Fibroblast of upper back skin (primary cell): ENCODE data around the gene PAGE4.
A peak's percentile ranks its signal among the peaks of the same experiment; 100 is the strongest.

Experiments
- DNase-seq: peaks from one replicate; pipeline ENCODE4 v3.0.0-alpha.2; 2013

Gene PAGE4, protein sequence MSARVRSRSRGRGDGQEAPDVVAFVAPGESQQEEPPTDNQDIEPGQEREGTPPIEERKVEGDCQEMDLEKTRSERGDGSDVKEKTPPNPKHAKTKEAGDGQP

DNA sequence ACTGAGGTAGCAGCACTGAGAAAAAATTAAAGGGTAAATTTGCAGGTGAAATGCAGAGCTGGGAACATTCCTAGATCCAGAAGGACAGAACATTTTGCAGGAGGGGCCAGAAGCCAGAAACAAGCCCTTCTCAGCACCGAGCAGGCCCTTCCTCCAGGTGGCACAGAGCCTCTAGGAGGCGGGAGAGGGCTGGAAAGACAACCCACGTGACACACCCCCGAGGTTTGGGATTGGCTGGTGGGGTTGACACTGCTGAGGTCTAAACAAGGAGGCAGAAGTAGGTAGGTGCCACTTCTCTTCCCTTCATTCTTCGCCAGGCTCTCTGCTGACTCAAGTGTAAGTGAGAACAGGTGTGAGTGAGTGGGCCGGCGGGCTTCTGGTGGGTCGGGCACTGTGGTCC lies at the start of gene PAGE4:
Gene PAGE4, plus strand, starts transcription at position 288 of the 400 bp plus-strand sequence. CDS start 1,126 bp downstream, outside the sequence.
- no peak for DNase-seq

DNA sequence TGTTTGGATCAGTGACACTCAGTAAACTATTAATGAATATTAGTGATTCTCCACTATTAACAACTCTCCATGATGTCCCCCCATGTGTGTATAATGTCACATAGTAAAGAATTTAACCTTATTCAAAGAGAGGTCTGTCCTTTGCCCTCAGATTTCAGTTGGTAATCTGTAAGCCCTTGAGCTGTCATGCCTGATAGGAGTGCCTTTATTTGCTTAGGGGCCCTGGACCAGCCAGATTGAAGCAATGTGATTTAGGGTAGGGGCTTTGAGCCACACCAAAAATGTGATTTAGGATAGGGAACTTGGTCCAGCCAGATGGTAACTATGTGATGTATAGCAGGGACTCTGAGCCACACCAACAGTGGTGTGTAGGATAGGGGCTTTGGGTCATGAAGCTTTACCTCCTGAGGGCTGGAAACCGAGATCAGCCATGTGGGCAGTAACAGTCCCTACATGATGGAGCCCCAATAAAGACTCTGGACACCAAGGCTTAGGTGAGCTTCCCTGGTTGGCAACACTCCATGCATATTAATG lies 44.3 kb upstream of the PAGE4 start:
- DNase-seq, result no peak

DNA sequence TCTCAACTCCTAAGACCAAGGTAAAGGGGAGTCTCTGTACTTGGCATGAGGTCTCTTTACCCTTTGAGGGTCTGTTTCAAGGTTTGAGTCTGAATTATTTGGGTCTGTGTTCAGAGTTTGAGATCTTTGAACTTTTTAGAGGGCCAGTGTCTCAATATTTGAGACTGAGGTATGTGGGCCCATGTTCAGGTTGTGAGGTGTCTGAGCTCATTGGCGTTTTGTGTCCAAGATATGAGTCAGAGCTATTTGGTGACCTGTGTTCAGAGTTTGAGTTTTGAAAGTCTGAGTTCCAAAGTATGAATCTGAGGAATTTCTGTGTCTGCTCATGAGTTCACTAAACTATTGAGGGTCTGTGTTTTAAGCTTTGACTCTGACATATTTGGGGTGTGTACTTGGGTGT lies 36.7 kb upstream of the PAGE4 start:
- DNase-seq, result no peak

DNA sequence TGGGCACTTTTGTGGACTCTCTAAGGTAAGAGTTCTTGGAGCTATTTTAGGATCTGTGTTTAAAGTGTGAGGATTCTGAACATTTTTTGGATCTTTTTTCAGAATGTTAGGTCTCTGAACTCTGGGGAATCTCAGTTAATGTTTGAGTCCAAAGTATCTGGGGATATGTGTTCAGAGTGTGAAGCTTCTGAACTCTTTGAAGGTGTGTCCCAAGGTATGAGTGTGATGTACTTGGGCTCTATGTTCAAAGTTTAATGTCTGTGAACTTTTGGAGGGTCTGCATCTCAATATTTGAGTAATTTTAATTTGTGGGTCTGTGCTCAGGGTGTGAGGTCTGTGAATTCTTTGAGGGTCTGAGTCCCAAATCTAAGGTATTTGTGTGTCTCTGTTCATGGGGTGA lies 35.4 kb upstream of the PAGE4 start:
- DNase-seq, result no peak

DNA sequence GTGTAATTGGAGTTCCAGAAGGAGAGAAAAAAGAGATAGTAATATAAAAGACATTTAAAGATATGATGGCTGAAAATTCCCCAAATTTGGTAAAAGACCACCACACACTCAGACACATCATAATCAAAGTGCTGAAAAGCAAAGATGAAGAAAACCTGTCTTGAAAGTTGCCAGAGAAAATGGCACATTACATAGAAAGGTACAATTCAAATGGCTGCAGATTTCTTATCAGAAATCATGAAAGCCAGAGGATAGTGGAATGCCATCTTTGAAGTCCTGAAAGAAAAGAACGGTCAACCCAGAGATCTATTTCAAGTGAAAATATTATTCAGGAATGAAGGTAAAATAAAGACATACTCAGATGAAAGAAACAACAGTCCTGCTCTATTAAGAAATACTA lies 29.3 kb upstream of the PAGE4 start:
- no peak for DNase-seq

DNA sequence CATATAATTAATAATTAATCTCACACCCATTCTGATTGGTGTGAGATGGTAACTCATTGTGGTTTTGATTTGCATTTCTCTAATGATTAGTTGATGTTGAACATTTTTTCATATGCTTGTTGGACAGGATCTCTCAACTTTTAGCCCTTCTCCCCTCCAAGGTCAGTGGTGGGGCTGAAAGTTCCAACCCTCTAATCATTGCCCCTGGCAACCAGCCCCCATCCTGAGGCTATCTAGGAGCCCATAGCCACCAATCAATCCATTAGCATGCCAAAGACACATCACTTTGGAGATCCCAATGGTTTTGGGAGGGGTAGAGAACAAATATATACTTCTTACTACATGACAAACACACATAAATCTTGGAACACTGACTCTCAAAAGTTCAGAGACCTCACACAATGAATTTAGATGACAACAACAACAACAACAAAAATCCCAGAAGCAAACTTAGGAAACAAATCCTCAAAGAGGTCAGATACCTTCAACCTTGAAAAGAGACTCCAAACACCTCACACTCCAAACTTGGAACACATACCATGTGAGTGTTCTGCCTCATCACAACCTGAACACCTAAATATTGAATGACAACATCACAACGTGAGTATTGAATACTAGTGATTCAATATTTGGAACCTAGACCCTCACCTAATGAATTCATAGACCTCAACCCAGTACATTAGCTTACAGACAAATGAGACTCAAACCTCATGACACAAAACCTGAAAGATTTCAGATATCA lies 19.0 kb upstream of the PAGE4 start:
- no peak for DNase-seq

DNA sequence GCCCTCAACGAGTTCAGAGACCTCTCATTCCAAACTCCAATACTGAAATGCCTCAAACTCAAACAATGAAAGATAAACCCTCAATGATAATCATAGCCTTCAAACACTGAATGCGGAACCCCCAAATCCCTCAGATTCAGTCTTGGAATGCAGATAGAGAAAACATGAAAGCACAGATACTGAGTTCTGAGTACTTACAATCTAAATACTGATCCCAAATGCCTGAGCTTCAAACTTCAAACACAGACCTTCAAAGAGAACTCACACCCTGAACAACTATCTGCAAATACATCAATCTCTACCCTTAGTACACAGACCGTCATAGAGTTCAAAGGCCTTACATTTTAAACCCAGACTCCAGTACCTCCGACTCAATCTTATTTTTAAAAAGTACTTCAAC lies 16.9 kb upstream of the PAGE4 start:
- DNase-seq, result no peak

DNA sequence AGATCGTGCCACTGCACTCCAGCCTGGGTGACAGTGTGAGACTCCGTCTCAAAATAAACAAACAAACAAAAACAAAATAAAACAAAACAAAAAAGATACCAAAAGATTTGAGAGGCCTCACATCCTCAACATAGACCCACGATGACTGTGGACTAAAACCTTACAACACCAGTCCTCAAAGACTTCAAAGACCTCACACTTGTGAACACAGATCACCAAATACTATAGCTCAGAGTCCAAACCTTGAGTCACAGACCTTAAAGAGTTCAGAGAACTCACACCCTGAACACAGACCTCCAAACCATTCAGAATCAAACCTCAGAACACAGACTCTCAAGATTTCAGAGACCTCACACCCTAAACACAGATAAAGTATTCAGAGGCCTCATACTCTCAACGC lies 12.7 kb upstream of the PAGE4 start:
- no peak for DNase-seq

DNA sequence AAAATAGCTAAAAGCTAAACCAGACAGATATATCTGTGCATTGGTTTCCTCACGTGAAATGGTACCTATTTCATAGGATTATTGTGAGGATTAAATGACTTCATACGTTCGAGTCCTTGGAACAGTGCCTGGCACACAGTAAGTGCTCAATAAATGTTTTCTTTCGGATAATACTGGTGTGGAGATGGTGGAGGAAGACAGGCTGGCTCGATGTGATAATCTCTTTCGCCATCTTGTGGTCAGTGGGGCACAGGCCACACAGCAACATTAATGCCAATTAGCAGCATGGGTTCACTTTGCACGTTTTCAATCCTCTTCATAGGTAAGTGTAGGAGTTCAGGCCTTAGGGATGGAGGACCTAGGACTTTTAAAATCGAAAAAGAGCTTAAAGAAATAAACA lies 9.3 kb downstream of the PAGE4 start:
- DNase-seq, result peak; percentile 7

DNA sequence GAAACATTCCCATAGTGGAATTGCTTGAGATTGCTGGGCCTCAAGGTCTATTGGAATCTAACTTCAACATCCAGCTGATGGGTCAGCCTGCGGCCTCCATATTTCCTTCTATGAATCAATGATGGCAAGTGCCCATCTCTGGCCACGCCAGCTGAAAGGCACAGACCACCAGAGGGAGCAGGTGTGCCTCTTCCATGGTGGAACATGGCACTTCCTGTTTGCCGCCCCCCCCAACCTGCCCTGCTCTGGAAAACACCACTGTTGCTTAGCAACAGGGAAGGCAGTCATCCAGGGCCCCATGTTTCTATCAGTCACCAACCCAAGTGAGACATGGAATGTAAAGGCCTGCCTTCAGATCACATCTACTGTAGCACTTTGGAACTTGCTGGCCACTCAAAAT lies 11.6 kb downstream of the PAGE4 start:
- peak; percentile 41 for DNase-seq

DNA sequence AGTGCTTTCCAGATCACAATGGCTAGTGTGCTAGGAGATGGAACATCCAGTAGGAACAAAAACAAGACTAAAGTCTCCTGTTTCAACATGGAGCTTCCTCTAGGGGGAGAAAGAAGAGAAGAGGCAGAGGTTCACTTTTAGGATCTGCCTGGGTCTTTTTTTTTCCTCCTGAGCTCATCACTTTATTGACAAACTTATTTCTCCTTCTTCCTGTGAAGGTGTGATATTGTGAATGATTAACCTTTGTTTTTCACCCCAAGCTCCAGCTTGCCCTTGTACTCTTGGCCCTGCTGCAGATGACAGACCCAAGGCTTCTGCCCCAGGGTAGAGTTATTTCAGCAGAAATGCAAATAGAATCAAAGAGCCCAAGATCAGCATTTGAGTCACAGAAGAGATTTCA lies 13.5 kb downstream of the PAGE4 start:
- no peak for DNase-seq

DNA sequence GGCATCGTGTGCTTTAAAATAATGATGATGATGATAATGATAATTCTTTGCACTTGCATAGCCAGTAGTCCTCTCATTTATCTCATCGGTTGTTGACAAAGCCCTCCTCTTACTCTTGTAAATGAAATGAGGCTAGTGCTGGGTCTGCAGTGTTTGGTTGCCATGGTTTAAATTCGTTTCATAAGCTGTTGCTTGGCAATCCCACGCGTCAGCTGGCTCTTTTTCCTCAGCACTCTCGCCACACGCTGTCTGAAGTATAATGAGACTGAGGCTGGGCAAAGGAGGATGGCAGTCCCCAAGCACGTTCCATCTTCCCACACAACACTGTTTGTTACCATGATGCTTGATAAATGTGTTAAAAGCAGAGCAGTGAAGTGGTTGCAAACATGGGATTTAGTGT lies 15.5 kb downstream of the PAGE4 start:
- no peak for DNase-seq

DNA sequence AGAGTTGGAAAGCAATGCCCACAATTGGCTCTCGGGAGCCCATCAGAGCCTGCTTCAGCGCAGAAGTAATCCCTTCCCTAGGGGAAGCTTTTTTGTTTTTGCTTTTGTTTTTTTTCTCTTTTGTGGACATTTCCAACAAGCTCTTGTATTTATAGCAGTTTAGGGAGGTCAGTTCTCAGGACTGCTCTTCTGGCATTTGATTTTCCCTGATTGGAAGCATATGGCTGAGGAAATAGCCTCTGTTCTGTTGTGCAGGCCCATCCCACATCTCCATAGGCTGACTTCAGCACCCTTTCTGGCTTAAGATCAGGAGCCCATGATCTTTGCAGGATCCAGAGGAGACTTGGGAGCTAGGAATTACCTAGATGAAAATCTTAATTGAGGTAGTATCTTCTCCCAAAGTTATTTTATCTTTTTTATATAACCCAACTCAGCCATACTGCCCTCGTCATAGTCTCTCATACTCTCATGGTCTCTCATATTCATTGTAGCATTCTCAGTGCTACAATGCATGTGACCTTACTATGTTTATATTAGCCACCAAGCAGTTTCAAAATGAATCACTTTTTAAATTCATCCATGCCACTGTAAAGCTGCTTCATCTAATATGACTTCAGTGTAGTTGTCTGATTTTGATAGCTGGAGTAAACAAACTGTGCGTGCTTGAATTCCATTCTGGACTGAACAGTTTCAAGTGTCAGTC lies 16.7 kb downstream of the PAGE4 start:
- DNase-seq, result no peak

DNA sequence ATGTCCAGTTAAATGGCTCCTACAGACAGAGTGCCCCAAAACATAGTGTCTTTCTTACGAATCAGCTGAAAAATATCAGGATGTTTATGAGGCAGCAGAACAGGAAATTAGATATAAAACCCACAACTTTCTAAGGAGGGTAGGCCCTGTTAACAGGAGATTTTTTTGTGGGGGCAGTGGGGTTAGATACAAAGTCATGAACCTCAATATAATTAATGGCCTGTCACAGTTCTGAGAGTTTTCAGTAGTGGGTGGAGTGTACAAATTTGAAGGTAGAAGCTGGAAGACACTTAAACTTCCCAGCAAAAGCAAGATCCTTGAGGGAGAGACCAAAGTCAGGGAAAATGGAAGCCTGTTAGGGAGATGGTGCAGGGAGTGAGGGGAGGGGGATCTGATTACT lies 17.4 kb downstream of the PAGE4 start:
- no peak for DNase-seq

DNA sequence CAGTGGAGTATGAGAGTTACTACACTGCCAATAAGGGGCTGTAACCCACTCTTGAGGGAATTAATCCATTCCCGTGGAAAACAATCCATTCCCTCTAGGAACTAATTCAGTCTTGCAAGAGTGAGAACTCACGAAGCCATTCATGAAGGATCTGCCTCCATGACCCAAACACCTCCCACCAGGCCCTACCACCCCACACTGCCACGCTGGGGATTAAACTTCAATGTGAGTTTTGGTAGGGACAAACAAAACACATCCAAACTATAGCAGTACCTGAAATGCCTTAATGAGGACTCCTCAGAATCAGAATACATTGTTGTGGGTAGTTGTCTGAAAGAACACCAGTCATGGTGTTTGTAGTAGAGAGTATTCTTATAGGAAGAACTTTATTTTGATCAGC lies 19.2 kb downstream of the PAGE4 start:
- DNase-seq, result no peak

DNA sequence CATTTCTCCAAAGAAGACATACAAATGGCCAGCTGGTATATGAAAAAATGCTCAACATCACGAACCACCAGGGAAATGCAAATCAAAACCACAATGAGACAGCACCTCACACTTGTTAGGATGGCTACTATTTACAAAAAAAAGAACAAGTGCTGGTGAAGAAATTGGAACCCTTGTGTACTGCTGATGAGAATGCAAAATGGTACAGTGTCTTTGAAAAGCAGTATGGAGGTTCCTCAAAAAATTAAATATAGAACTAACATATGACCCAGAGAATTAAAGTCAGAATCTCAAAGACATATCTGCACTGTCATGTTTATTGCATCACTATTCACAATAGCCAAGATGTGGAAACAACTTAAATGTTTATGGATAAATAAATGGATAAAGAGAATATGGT lies 20.9 kb downstream of the PAGE4 start:
- DNase-seq, result no peak

DNA sequence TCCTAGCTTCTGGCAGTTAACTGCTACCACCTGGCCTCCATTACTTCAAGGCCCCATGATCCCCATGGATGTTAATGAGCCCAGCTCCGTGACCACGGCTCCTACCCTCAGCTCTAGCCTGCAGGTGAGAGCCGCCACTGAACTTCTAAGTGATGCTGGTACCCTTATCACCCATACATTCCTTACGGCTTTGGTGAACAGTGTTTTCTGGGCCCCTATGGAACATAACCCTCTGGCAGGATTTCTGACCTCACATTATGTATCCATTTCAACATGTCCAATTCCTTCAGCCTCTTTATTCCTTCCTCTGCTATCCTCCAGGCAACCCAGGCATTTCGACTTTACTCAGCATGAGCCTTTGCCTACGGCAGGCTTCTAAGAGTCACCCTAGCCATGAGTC lies 24.6 kb downstream of the PAGE4 start:
- no peak for DNase-seq

DNA sequence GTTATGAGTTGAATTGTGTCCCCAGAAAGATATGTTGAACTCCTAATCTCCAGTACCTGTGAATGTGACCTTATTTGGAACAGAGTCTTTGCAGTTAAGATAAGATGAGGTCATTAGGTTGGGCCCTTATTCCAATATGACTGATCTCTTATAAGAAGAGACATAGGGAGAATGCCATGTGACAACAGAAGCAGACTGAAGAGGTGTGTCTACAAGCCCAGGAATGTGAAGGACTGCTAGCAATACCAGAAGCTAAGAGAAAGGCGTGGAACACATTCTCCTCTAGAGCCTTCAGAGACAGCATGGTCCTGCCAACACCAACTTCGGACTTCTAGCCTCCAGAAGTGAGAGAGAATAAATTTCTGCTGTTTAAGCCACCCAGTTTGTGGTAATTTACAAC lies 27.7 kb downstream of the PAGE4 start:
- DNase-seq, result no peak

DNA sequence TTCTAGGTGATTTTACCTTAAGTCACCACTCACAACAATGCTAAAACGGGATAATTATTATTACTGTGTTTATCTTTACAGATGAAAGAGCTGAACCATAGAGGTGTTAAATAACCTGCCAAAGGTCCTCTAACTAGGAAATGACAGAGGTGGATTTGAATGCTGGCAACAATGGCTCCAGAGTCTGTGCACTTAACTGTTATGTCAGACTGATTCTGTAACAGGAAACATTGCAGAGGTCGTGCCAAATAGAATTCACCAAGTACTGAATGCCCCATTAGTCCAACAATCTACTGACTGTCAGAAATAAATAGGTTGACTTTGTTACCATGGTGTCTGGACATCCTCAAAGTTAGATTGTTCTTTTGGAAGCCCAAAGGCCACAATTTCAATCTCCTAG lies 29.2 kb downstream of the PAGE4 start:
- DNase-seq, result no peak

DNA sequence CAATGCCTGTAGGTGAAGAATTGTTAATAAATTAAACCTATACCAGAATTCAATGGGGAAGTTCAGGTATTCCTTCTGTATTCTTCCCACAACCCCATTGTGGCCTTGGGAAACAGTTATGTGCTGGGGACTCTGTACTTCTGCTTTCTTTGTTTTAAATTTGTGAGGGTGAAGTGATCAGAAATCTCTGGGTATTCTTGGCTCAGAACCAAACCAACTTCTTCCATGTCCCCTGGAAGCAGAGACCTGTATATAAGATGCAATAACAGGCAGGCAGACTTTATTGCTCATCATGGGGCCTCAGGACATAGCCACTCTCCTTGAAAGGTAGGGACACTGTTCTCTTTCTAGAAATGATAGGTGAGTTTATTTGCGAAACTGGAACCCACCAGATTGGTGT lies 30.4 kb downstream of the PAGE4 start:
- no peak for DNase-seq

DNA sequence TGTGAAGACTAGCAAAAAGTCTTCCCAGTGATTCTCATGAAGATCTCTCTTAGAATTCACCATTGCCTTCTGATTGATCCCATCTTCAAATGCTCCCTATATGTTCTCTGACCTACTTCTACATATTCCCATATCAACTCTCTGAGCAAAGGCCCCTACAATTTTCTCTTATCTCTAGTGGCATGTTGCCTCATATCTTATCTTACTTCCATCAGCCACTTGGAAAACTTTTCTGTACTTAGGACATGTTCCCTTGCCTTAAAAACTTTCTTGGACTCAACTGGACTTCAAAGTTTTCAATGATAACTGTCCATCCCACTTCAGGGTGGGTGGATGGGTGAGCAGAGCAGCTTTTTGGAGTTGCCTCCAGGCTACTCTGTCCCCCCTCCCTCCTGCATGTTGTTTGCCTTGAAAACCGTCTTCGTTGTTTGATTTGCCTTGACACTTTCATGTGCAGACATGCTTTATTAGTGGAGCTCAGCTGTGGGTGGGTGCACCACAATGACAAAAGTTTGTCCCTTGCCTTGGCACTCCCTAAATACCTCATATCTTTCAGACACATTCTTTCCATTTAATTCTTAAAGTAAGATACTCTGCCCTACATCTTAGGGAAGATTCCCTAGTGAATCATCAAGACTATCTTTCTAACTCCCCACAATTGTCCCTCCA lies 31.9 kb downstream of the PAGE4 start:
- no peak for DNase-seq

DNA sequence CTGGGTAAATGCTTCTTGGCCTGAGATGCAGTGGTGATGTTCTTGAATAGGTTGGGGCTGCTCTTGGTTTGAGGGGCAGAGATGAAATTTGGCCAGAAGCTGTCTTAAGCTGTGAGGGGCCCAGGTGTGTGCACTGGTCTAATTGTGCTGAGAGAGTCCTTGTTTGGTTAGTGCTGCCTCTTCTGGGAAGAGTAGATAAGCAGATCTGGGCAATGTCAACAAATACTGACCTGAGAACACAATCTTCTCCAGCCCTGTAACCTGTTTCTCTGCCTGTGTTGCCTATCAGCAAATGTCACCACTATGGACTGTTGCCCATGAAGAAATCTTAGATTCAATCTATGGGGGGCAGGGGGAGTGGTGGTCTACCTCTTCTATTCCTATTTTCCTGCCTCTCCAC lies 33.0 kb downstream of the PAGE4 start:
- DNase-seq, result no peak

DNA sequence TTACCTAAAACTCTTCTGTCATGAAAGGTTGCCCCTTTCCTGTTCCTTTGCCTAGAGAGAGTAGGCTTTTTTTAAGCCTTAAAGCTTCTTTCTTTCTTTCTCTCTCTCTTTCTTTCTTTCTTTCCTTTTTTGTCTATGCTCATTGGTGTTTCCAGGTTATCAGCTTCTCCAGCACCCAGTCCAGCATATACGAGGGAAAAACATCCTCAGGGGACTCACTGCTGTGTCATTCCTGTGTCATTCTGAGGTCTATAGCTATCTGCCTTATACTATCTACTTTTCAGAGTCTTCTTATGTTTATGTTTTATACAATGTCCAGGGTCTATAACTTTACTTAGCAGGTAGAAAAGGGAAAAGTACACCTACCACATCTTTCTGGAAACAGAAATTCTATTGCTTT lies 39.6 kb downstream of the PAGE4 start:
- no peak for DNase-seq

DNA sequence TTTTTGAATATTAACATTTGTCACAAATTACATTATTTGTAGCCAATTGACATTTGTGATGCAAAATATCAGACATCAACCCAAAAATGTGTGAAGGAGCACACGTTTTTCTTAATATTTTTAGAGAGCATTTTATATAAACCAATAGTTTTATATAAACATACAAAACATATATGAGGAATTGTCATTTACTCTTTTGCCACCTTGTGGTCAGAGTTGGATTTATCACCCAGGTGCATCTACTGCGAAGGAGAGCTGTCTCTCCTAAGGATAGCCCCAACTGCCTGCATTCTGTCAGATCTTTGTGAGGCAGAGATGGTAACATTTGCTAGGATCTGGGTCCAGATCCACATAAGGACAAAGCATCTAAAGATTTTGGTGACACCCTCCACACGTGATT lies 47.6 kb downstream of the PAGE4 start:
- DNase-seq, result peak; percentile 19
